Gastroesophageal sphincter (tissue), 4 donors: Measurements from ENCODE around the gene SLC25A33. TPM values are rescaled to one million over a fixed set of nuclear protein-coding genes. Genes with fewer than 3 reads are reported as not detected.

ENCODE experiments used
- ATAC-seq: fragments of 150-250 bp; one replicate; pipeline ENCODE4 v1.9.1; 2016; ENCODE audit warnings: mild to moderate bottlenecking, moderate library complexity
- H3K27ac ChIP-seq, 4 donors: fragments of 200-600 bp; sonication (generic) in 3 of 4; 1 replicate in 3 of 4; 2 replicates in 1 of 4; pipeline ENCODE4 v1.5.1; 2016 to 2019
- H3K27me3 ChIP-seq: fragments of 200-600 bp; sonication (generic); one replicate; pipeline ENCODE4 v1.5.1; 2019
- H3K36me3 ChIP-seq, 2 donors: fragments of 200-600 bp; sonication (generic); one replicate each; pipeline ENCODE4 v1.5.1; 2019; ENCODE audit warnings: control low read depth in 1 of 2
- H3K4me1 ChIP-seq, 3 donors: fragments of 200-600 bp; sonication (generic); 1 replicate in 2 of 3; 2 replicates in 1 of 3; pipeline ENCODE4 v1.5.1; 2016 to 2019; ENCODE audit warnings: control low read depth in 2 of 3
- H3K4me3 ChIP-seq, 2 donors: fragments of 200-600 bp; sonication (generic); one replicate each; pipeline ENCODE4 v1.5.1; 2019; ENCODE audit warnings: mild to moderate bottlenecking in 1 of 2, moderate library complexity in 1 of 2
- H3K9me3 ChIP-seq, 3 donors: fragments of 200-600 bp; sonication (generic); one replicate each; pipeline ENCODE4 v1.5.1; 2017 to 2019; ENCODE audit warnings: control low read depth in 2 of 3
- EP300 ChIP-seq: sonication (generic); formaldehyde crosslinking; IDR thresholded peaks from one replicate; pipeline ENCODE4 v1.6.1; 2017; ENCODE audit warnings: antibody characterized with exemption, mild to moderate bottlenecking
- POLR2A ChIP-seq, 2 donors: fragments of 450-650 bp; IDR thresholded peaks; one replicate each; pipeline ENCODE4 v1.6.1; 2017; ENCODE audit warnings: antibody characterized with exemption in 2 of 2, mild to moderate bottlenecking in 2 of 2, moderate library complexity in 1 of 2
- POLR2AphosphoS5 ChIP-seq: sonication (generic); formaldehyde crosslinking; IDR thresholded peaks from one replicate; pipeline ENCODE4 v1.6.1; 2017; ENCODE audit warnings: antibody characterized with exemption
- WGBS, 2 donors: methylation state at CpG; one replicate each; pipeline ENCODE4 v1.1.5; 2018; ENCODE audit warnings: low coverage in 1 of 2; 5-methylcytosine and 5-hydroxymethylcytosine counted together
- total RNA-seq, 4 donors: library from RNA; depleted of rRNA; stranded (reverse); fragments of >200 nt; gene quantifications; one replicate each; pipeline ENCODE4 v1.1.0, GENCODE V29; 2016
- TF ChIP-seq, protein P1 (sequence below), 4 experiments: fragments of 200-600 bp in 2 of 4; fragments of 450-650 bp in 2 of 4; sonication (generic) in 1 of 4; IDR thresholded peaks; one replicate each; pipeline ENCODE4 v1.5.1; 2017 to 2019; ENCODE audit warnings: antibody characterized with exemption in 4 of 4, mild to moderate bottlenecking in 2 of 4, moderate library complexity in 2 of 4

SLC25A33 gene
- total RNA-seq, 4 donors from 2014 or later, result 7.0 to 11.5 (median 10.5) TPM

DNA sequence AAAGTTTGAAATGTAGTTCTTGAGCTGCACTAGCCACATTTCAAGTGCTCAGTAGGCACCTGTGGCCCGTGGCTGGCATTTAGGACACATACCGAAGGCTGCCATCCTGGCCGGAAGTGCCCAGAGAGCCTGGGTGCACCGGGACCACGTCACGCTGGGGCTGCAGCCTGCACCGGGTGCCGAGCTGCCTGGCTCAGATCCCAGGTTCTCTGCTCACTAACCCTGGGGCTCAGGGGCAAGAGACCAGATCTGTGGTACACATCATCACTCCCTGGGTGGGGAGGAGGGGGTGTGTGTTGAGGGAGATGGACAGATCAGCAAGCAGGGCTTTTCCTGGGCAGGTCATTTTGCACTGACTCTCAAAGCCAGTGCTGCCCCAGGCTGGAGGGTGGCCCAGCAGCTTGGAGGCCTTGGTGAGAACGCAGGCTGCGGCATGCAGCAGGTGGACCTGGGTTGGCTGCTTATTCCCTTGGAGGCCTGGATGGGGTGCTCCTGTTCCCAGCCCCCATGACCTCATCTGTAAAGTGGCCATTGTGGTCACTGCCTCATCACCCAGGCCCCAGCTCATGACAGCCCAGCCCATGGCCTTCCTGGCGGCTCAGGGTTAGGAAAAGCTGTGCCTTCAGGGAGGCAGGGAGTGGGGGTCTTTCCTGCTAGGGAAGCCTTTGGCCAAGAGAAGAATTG is 73.0 kb downstream of the SLC25A33 start:
- ATAC-seq, result no peak
- WGBS, 2 donors, result 90 to 100% methylated on average over 2 of the region's 11 CpGs
- no peak overlapping the region for H3K27ac ChIP-seq
- TF ChIP-seq EP300 (no peak), POLR2AphosphoS5 (no peak), POLR2A (IDR thresholded peaks at IDR 0.05) (no peak)
- TF ChIP-seq, protein P1, sequence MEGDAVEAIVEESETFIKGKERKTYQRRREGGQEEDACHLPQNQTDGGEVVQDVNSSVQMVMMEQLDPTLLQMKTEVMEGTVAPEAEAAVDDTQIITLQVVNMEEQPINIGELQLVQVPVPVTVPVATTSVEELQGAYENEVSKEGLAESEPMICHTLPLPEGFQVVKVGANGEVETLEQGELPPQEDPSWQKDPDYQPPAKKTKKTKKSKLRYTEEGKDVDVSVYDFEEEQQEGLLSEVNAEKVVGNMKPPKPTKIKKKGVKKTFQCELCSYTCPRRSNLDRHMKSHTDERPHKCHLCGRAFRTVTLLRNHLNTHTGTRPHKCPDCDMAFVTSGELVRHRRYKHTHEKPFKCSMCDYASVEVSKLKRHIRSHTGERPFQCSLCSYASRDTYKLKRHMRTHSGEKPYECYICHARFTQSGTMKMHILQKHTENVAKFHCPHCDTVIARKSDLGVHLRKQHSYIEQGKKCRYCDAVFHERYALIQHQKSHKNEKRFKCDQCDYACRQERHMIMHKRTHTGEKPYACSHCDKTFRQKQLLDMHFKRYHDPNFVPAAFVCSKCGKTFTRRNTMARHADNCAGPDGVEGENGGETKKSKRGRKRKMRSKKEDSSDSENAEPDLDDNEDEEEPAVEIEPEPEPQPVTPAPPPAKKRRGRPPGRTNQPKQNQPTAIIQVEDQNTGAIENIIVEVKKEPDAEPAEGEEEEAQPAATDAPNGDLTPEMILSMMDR (IDR thresholded peaks at IDR 0.05), result no peak
- no peaks in the 10 kb centered on the region for H3K9me3 ChIP-seq
- no peak overlapping the region for H3K4me3 ChIP-seq
- peaks cover 0 to 69% of the 10 kb centered on the region in 2 donors for H3K36me3 ChIP-seq
- H3K27me3 ChIP-seq, result no peaks in the 10 kb centered on the region
- H3K4me1 ChIP-seq, result peaks cover 0 to 5% (median 0%) of the 10 kb centered on the region in 3 donors

DNA sequence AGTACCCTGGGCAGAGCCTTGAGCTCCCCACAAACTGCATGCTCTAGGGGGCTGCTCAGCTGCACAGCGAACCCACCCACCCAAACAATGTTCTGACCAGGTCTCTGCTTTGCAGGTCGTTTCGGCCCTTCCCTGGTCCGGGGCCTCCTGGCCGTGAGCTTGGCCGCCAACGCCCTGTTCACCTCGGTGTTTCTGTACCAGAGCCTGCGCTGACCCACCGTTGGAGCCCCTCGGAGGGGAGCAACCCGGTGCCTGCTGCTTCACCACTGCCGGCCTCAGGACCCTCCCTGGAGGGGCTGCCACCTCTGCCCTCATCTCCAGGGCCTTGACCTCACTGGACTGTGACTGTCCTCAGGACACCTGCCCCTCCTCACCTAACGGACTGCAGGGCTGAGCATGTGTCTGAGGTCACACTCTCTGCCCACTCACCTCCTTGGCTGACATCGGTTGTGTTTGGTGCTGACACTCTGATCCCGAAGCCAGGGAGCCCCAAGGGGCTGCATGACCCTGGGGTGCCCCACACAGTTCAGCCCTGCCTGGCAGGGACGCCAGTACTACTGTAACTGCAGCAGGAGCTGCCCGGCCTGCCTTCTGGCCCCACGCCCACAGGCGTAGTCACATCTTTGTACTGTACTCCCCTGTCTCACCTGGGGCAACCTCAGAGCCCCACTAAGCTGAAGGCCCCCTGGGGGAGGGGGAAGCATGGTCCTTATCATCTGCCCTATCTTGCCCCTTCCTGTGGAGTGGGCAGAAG is 73.8 kb downstream of the SLC25A33 start:
- 90% methylated on average over 8 of the region's 20 CpGs; no CpG with 5 or more reads in 1 of the 2 donors for WGBS, 2 donors
- H3K4me3 ChIP-seq, result no peak overlapping the region
- H3K27me3 ChIP-seq, result peaks cover 5% of the 10 kb centered on the region
- H3K9me3 ChIP-seq, result no peaks in the 10 kb centered on the region
- no peak for TF ChIP-seq EP300
- TF ChIP-seq POLR2A (IDR thresholded peaks at IDR 0.05), result no peak
- TF ChIP-seq POLR2AphosphoS5, result no peak
- TF ChIP-seq, protein P1 (IDR thresholded peaks at IDR 0.05), result no peak
- ATAC-seq, result peak; percentile 10
- H3K27ac ChIP-seq, result no peak overlapping the region
- peaks cover 0 to 5% (median 0%) of the 10 kb centered on the region in 3 donors for H3K4me1 ChIP-seq
- peaks cover 0 to 61% of the 10 kb centered on the region in 2 donors for H3K36me3 ChIP-seq

DNA sequence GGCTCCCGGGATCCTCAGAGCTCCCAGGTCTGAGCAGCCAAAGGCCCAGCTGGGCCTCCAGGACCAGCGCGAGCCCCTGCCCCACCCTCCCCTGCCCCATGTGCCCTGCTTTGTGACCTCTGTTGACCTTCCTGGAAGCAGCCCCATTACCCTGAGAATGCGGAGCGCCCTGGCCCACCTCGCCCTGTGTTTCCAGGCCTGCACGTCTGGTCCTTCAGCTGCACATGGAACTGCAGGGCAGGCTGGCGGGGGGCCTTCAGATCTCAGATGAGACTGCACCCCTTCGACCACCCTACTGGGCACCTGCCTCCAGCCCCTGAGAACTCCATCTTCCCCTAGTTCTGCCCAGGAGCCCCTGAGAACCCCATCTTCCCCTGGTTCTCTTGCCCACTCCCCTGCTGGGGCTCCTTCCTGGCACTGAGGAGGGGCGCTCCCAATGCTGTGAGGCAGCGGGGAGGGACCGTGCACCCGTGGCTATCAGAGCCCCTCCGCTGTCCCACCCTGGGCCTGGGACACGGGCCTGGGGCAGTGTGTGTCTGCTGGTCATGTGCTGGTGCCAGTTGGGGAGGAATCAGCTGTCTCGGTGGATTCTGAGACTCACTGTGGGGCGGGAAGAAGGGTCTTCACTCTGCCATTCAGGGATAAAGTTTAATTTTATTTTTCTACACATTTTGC is 74.5 kb downstream of the SLC25A33 start:
- peaks cover 10% of the 10 kb centered on the region for H3K27me3 ChIP-seq
- 60 to 100% methylated on average over 1 to 4 of the region's 17 CpGs for WGBS, 2 donors
- H3K4me3 ChIP-seq, result no peak overlapping the region
- peaks cover 0 to 5% (median 0%) of the 10 kb centered on the region in 3 donors for H3K4me1 ChIP-seq
- no peaks in the 10 kb centered on the region for H3K9me3 ChIP-seq
- peaks cover 0 to 54% of the 10 kb centered on the region in 2 donors for H3K36me3 ChIP-seq
- H3K27ac ChIP-seq, result no peak overlapping the region
- TF ChIP-seq EP300 (no peak), POLR2A (IDR thresholded peaks at IDR 0.05) (no peak), POLR2AphosphoS5 (no peak)
- TF ChIP-seq, protein P1 (IDR thresholded peaks at IDR 0.05), result no peak
- ATAC-seq, result no peak

DNA sequence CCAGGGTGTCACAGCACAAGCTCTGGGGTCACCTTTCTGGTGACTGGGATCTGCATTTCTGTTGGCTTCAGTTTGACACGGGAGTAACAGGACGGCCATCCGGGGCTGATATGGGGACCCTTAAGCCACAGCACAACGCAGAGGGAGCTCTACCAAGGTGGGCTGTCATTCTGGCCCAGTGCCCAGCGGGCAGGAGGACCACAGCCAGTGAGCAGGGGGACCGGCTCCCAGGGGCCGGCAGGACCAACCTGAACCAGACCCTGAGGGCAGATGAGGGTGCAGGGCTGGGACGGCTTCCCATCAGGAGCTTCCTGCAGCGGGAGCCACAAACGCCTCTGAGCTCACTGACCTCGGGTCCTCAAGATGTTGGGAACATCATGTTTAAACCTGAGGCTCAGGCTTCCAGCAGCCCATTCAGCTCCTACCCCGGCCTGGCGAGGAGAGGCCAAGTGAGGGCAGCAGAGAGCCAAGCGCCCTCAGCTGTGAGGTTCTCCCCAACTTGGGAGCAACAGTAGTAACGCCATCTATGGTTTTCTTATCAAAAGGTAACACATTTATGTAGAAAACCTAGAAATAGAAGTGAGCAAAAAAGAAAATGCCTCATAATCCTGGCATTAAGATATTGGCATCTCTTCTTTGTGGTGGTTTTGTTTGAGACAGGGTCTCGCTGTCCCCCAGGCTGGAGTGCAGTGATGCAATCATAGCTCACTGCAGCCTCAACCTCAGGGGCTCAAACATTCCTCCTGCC is 76.2 kb downstream of the SLC25A33 start:
- Histone ChIP-seq H3K4me1 (peaks cover 0 to 5% (median 0%) of the 10 kb centered on the region in 3 donors), H3K36me3 (peaks cover 0 to 37% of the 10 kb centered on the region in 2 donors), H3K4me3 (no peak overlapping the region), H3K27me3 (peaks cover 28% of the 10 kb centered on the region), H3K9me3 (no peaks in the 10 kb centered on the region), H3K27ac (no peak overlapping the region)
- TF ChIP-seq EP300 (no peak), POLR2A (IDR thresholded peaks at IDR 0.05) (no peak), POLR2AphosphoS5 (no peak)
- TF ChIP-seq, protein P1 (IDR thresholded peaks at IDR 0.05), result peak in 3 of 4 experiments; percentile 15 to 56 (median 37)
- ATAC-seq, result peak; percentile 49
- WGBS, 2 donors, result 26 to 27% methylated on average over 5 to 7 of the region's 16 CpGs
